Ovary (tissue), 9 donors: ENCODE measurements around the gene PLEKHN1. TPM values are rescaled to one million over a fixed set of nuclear protein-coding genes. Genes with fewer than 3 reads are reported as not detected.
A peak's percentile ranks its signal among the peaks of the same experiment; 100 is the strongest.

Experiments used
- DNase-seq, 5 donors: peaks; one replicate each; pipeline ENCODE4 v3.0.0-alpha.2; 2019 to 2020
- H3K27ac ChIP-seq, 2 donors: fragments of 200-600 bp; one replicate each; pipeline versions ENCODE4 v1.5.1 to v1.8.0; 2019 to 2022
- H3K27me3 ChIP-seq: fragments of 200-600 bp; one replicate; pipeline ENCODE4 v1.8.0; 2022
- H3K36me3 ChIP-seq: fragments of 200-600 bp; sonication (generic); one replicate; pipeline ENCODE4 v1.5.1; 2019
- H3K4me1 ChIP-seq: one replicate; pipeline ENCODE4 v1.8.1; 2013; ENCODE audit warnings: mild to moderate bottlenecking, moderate library complexity; ENCODE audit not compliant: insufficient read depth
- H3K4me3 ChIP-seq: fragments of 200-600 bp; sonication (generic); one replicate; pipeline ENCODE4 v1.5.1; 2017
- H3K9me3 ChIP-seq, 2 donors: fragments of 200-600 bp in 1 of 2; sonication (generic) in 1 of 2; one replicate each; pipeline versions ENCODE4 v1.5.1 to v1.8.1; 2013 to 2019; ENCODE audit warnings: mild to moderate bottlenecking in 1 of 2, moderate library complexity in 1 of 2
- EP300 ChIP-seq: sonication (generic); formaldehyde crosslinking; IDR thresholded peaks from one replicate; pipeline ENCODE4 v1.6.1; 2017; ENCODE audit warnings: antibody characterized with exemption
- POLR2A ChIP-seq: fragments of 450-650 bp; IDR thresholded peaks from one replicate; pipeline ENCODE4 v1.6.1; 2017; ENCODE audit warnings: antibody characterized with exemption, mild to moderate bottlenecking, moderate library complexity
- WGBS, 3 donors: extraction: QIAGEN DNeasy Blood & Tissue Kit in 1 of 3; methylation state at CpG; one replicate each; pipeline versions ENCODE4 v1.1.5 to v1.1.7; 2013 to 2017; 5-methylcytosine and 5-hydroxymethylcytosine counted together
- intact Hi-C, 4 donors: fragments of 100-400 bp; cut with DNase I; formaldehyde crosslinking; loops; one replicate each; pipeline versions ENCODE4 v1.11.0 to v1.15.1; 2022 to 2023
- polyA plus RNA-seq, 2 donors: library from polyadenylated mRNA; stranded (reverse); fragments of 200-250 nt in 1 of 2; fragments of 350-450 nt in 1 of 2; fragmentation: Illumina TruSeq in 1 of 2; extraction: RNeasy Lipid Tissue Mini Kit (QIAGEN cat#74804) in 1 of 2; gene quantifications; one replicate each; pipeline ENCODE4 v1.2.3, GENCODE V29; 2013 to 2014
- total RNA-seq, 7 donors: library from RNA; depleted of rRNA in 2 of 7; stranded (reverse); fragments of >200 nt in 2 of 7; fragmentation: NEBNext Ultra II Directional in 3 of 7; extraction: Animal tissue kit (Norgen Biotek cat#: 25700) in 3 of 7; gene quantifications; one replicate each; pipeline versions ENCODE4 v1.1.0 to v1.2.4, GENCODE V29; 2016 to 2023
- TF ChIP-seq, protein P1 (sequence below), 3 donors: fragments of 450-650 bp in 2 of 3; fragments of 200-600 bp in 1 of 3; IDR thresholded peaks; one replicate each; pipeline versions ENCODE4 v1.5.1 to v1.8.0; 2016 to 2022; ENCODE audit warnings: antibody characterized with exemption in 3 of 3, mild to moderate bottlenecking in 1 of 3
- donor health status: DM: no; HTN: no; CAD: no; lungs with moderate emphysema.
- donor health status: DM: no; HTN: no; CAD: no.
- donor health status: Bipolar disorder and iron deficiency.
- donor health status: DM: yes; HTN: yes; CAD: no.
- donor health status: DM: no; HTN: no; CAD: no.
- donor health status: DM: yes; HTN: yes; CAD: no.

The PLEKHN1 gene
- total and polyA plus RNA-seq, 9 donors, result 0.10 to 0.34 (median 0.16) TPM; not detected in 3

DNA sequence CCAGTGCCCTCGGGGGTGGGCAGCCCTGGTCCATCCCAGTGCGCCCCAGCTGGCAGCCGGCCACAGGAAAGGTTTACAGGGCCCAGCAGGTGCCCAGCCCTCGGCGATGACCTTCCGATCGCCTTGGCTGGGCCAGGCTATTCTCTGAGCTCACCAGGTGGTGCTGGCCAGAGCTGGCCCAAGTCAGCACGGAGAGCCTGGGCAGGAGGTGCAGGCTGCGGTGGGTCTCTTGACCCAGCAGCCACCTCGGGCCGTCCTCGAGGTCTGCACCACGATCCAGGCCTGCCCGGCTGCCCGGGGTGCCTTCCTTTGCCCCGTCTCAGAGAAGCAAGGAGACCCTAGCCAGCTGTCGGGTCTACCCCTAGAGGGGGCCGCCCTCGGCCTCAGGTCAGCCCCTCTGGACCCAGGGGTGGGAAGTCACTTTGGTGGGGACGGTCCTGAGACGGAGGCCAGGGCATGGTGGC lies 15.2 kb downstream of the PLEKHN1 start:
- no peaks in the 10 kb centered on the region for H3K4me1 ChIP-seq
- 64 to 79% (median 67%) methylated on average over 20 to 21 of the region's 21 CpGs for WGBS, 3 donors
- H3K9me3 ChIP-seq, result no peaks in the 10 kb centered on the region
- H3K27me3 ChIP-seq, result no peaks in the 10 kb centered on the region
- intact Hi-C loops, result loop anchor here in 2 of 4 donors (10.0 kb wide), 1 partner anchor 313 kb away; no protein-coding TSS in a partner anchor
- H3K27ac ChIP-seq, result no peak overlapping the region
- H3K36me3 ChIP-seq, result no peaks in the 10 kb centered on the region
- DNase-seq, result peak in 1 of 5 donors; percentile 23
- H3K4me3 ChIP-seq, result no peak overlapping the region
- TF ChIP-seq EP300 (no peak), POLR2A (no peak)
- TF ChIP-seq, protein P1, sequence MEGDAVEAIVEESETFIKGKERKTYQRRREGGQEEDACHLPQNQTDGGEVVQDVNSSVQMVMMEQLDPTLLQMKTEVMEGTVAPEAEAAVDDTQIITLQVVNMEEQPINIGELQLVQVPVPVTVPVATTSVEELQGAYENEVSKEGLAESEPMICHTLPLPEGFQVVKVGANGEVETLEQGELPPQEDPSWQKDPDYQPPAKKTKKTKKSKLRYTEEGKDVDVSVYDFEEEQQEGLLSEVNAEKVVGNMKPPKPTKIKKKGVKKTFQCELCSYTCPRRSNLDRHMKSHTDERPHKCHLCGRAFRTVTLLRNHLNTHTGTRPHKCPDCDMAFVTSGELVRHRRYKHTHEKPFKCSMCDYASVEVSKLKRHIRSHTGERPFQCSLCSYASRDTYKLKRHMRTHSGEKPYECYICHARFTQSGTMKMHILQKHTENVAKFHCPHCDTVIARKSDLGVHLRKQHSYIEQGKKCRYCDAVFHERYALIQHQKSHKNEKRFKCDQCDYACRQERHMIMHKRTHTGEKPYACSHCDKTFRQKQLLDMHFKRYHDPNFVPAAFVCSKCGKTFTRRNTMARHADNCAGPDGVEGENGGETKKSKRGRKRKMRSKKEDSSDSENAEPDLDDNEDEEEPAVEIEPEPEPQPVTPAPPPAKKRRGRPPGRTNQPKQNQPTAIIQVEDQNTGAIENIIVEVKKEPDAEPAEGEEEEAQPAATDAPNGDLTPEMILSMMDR (IDR thresholded peaks at IDR 0.05), result no peak

DNA sequence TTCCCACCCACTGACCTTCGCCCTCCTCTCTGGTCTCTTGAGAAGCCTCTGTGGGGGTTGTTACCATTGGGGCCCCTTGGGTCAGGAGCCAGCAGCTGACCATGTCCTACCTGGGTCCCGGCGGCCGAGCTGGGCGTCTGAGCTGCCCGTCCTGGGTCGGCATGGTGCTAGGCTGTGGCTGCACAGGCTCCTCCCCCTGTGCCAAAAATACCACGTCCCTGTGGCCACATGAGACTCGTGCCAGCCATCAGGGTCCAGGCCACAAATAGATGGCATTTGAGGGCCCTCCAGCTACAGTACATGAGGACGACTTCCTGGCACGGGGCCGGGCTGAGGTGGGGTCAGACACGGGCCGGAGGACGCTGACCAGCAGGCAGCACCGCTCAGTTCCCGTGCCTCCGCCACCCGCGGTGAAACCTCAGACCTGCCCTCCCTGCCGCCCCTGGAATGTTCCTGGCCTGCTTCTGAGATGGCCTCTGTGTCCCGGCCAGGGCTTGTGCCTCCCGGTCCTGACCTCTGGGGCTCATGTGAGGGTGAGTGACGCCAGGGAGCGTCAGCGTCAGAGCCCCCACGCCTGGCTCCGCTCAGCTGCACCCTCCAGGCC lies 15.8 kb downstream of the PLEKHN1 start, which contains the start of gene PERM1:
Gene PERM1, minus strand, starts transcription at position 139 of the 604 bp plus-strand sequence. CDS start 1,064 bp downstream, outside the sequence.
- no peaks in the 10 kb centered on the region for H3K9me3 ChIP-seq
- no peaks in the 10 kb centered on the region for H3K27me3 ChIP-seq
- no peaks in the 10 kb centered on the region for H3K4me1 ChIP-seq
- no peak within 1 kb of the TSS for H3K27ac ChIP-seq
- intact Hi-C loops, result loop anchor here in 2 of 4 donors (10.0 kb wide), 1 partner anchor 313 kb away; no protein-coding TSS in a partner anchor
- no peak for TF ChIP-seq EP300
- 41 to 59% (median 48%) methylated on average over 26 to 28 of the region's 28 CpGs for WGBS, 3 donors
- H3K4me3 ChIP-seq, result no peak within 1 kb of the TSS
- no peaks in the 10 kb centered on the region for H3K36me3 ChIP-seq
- DNase-seq, result peak in 2 of 5 donors; percentile 16 to 32

DNA sequence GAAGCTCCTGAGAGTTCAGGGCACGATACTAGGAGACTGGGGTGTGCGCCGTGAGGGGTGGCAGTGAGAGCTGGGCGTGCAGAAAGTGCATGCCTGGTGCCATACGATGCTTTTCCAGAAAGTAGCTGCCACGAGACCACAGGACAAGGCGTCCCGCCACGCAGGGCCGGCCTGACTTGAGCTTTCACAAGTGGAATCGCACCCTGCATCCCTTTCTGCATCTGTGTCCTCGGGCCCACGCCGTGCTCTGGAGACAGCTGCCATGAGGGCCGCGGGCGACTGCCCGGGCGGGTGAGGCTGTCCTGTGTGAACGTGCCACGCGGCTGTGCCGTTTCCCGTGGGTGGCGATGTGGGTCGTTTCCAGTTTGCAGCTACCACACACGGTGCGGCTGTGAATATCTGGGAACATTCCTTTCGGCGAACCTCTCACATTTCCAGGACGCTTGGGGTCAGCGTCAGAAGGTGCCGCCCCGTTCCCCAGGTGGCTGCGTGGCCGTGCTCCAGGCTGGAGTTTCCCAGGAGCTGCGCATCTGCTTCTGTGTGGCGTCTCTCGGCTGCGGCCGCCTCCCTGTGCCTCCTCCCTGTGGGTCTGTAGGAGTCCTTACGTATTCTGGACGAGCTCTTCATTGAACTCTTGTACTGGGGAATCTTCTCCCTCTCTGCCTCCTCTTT lies 16.6 kb downstream of the PLEKHN1 start:
- TF ChIP-seq EP300 (no peak), POLR2A (no peak)
- TF ChIP-seq, protein P1 (IDR thresholded peaks at IDR 0.05), result no peak
- Histone ChIP-seq H3K27me3 (no peaks in the 10 kb centered on the region), H3K4me3 (no peak overlapping the region), H3K27ac (no peak overlapping the region), H3K36me3 (no peaks in the 10 kb centered on the region), H3K4me1 (no peaks in the 10 kb centered on the region), H3K9me3 (no peaks in the 10 kb centered on the region)
- peak in 1 of 5 donors; percentile 32 for DNase-seq
- 67 to 84% (median 79%) methylated on average over 41 to 43 of the region's 43 CpGs for WGBS, 3 donors
- intact Hi-C loops, result loop anchor here in 2 of 4 donors (10.0 kb wide), 1 partner anchor 312 kb away; no protein-coding TSS in a partner anchor

DNA sequence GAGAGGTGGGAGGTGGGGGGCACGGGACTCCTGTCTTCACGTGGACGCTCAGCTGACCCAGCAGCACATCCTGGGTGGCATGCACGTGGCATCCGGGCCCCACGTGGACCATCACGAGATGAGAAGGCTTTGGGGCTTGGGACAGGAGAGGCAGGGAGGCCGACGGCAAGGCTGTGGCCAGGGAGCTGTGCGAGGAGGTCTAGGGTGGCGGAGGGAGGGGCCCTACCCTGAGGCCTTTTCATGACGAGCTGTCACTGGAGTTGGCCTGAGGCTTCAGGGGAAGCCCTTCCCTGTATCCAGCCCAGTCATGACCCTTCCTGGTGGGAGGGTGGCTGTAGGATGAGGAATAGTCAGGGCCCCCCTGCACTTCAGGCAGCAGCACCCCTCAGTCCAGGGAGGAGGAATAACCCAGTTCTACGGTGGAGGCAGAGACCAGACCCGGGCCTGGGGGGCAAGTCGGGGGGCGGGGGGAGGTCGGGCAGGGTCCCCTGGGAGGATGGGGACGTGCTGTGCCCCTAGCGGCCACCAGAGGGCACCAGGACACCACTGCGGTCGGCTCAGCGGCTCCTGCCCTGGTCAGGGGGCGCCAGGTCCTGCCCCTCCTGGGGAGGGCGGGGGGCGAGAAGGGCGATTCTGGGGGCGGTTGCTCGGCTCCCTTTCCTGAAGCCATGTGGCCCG lies 17.7 kb downstream of the PLEKHN1 start:
- TF ChIP-seq, protein P1 (IDR thresholded peaks at IDR 0.05), result peak; percentile 33 to 80 (median 49)
- no peak for TF ChIP-seq EP300
- Histone ChIP-seq H3K9me3 (no peaks in the 10 kb centered on the region), H3K27me3 (no peaks in the 10 kb centered on the region), H3K36me3 (no peaks in the 10 kb centered on the region), H3K4me1 (no peaks in the 10 kb centered on the region), H3K4me3 (no peak overlapping the region), H3K27ac (no peak overlapping the region)
- intact Hi-C loops, result loop anchor here in 2 of 4 donors (2.0 to 10.0 kb wide), 2 partner anchors 79 to 311 kb away; no protein-coding TSS in a partner anchor
- 15 to 22% (median 21%) methylated on average over 26 to 29 of the region's 29 CpGs for WGBS, 3 donors
- peak in 4 of 5 donors; percentile 37 to 71 (median 62) for DNase-seq
